GM12874 (cell line): ENCODE results near the gene PICALM.

ENCODE experiments used
- CTCF ChIP-seq: IDR thresholded peaks from 2 replicates; pipeline ENCODE4 v1.5.1; 2011; ENCODE audit warnings: low read depth, mild to moderate bottlenecking, control low read depth, low read length, moderate library complexity; ENCODE audit not compliant: insufficient read depth

PICALM gene

GRCh38 chr11:85965202-85965601, 103.7 kb downstream of the PICALM start:
- no peak for TF ChIP-seq CTCF

- TF ChIP-seq CTCF: no peak
Observed at GRCh38 chr11:85961930-85962363, 106.9 kb downstream of the PICALM start.

- TF ChIP-seq CTCF: no peak
Observed at GRCh38 chr11:85961130-85961529, 107.8 kb downstream of the PICALM start.

- TF ChIP-seq CTCF: no peak
Observed at GRCh38 chr11:85960678-85961077, 108.2 kb downstream of the PICALM start.

GRCh38 chr11:85955531-85955930, 113.4 kb downstream of the PICALM start:
- no peak for TF ChIP-seq CTCF

- no peak for TF ChIP-seq CTCF
Observed at GRCh38 chr11:85953491-85954143, 115.3 kb downstream of the PICALM start.

- no peak for TF ChIP-seq CTCF
Observed at GRCh38 chr11:85951428-85952107, 117.3 kb downstream of the PICALM start.
